ENCODE data around the gene KCNH8. TPM values are rescaled to one million over a fixed set of nuclear protein-coding genes. Genes with fewer than 3 reads are reported as not detected.

The KCNH8 gene
- total and polyA plus RNA-seq, 2 of the 4 experiments (the other 2 are of a cell fraction), result not detected

- Histone ChIP-seq H3K4me1 (ENCODE audit: control insufficient read depth, insufficient read depth, low read length) (no peaks in the 10 kb centered on the region), H3K9ac (ENCODE audit: low read depth, low read length) (no peak overlapping the region), H3K23ac (ENCODE audit: low read depth, low read length) (no peak overlapping the region), H3K27me3 (ENCODE audit: control insufficient read depth, insufficient read depth, low read length) (no peaks in the 10 kb centered on the region), H2BK5ac (ENCODE audit: low read depth, low read length, poor library complexity, severe bottlenecking) (no peak overlapping the region), H3K9me3 (ENCODE audit: control insufficient read depth, insufficient read depth, low read length) (peaks cover 18% of the 10 kb centered on the region; the same call in 1 of the 2 replicates), H2AK5ac (ENCODE audit: low read depth, low read length) (no peak overlapping the region), H3K56ac (ENCODE audit: extremely low read depth, insufficient read depth, low read length) (no peak overlapping the region), H4K8ac (ENCODE audit: low read depth in 2 of 2, low read length in 2 of 2) (no peak overlapping the region), H3K18ac (ENCODE audit: low read depth, low read length) (no peak overlapping the region), H3K9me1 (ENCODE audit: insufficient read depth, low read length) (no peaks in the 10 kb centered on the region), H3K4ac (ENCODE audit: low read depth, low read length) (no peak overlapping the region), H2AK9ac (replicated peaks; ENCODE audit: low read depth, low read length, poor library complexity) (no peak overlapping the region), H3K4me2 (ENCODE audit: low read depth, low read length) (no peak overlapping the region), H3K36me3 (ENCODE audit: control insufficient read depth, insufficient read depth, low read length) (no peaks in the 10 kb centered on the region), H4K91ac (ENCODE audit: insufficient read depth, low read depth, low read length) (no peak overlapping the region), H4K20me1 (ENCODE audit: insufficient read depth, low read length) (no peaks in the 10 kb centered on the region), H2BK15ac (ENCODE audit: low read depth, low read length) (no peak overlapping the region), H4K5ac (ENCODE audit: low read depth, low read length) (no peak overlapping the region), H2BK20ac (ENCODE audit: low read depth, low read length) (no peak overlapping the region), H2AFZ (replicated peaks; ENCODE audit: low read length, poor library complexity) (no peak overlapping the region), H3K4me3 (ENCODE audit: insufficient read depth, low read depth, low read length) (no peak overlapping the region), H3K14ac (replicated peaks; ENCODE audit: low read depth, low read length) (no peak overlapping the region), H3K27ac (ENCODE audit: insufficient read depth, low read length) (no peak overlapping the region), H3K79me1 (ENCODE audit: low read depth in 1 of 2, low read length in 2 of 2) (no peaks in the 10 kb centered on the region), H2BK120ac (ENCODE audit: low read depth, low read length) (no peak overlapping the region)
- dilution Hi-C loops (cut with HindIII; ENCODE audit: low sequenced_read_pairs, unreplicated experiment) (no loop called here), in situ Hi-C loops (cut with MboI; ENCODE audit: low sequenced_read_pairs) (no loop called here), intact Hi-C loops (cut with micrococcal nuclease) (no loop called here)
- BruUV-seq (replicated peaks), result no TSS peak
- CTCF ChIA-PET, result no interaction called here
- no peak for TF ChIP-seq BHLHE40 (IDR thresholded peaks at IDR 0.05; ENCODE audit: low read depth, low read length)
- TF ChIP-seq MAFK (IDR thresholded peaks at IDR 0.05; ENCODE audit: low read depth, low read length), result no peak
- TF ChIP-seq RCOR1 (IDR thresholded peaks at IDR 0.05; ENCODE audit: insufficient replicate concordance, low read length), result no peak
- no peak for TF ChIP-seq NFE2L2 (IDR thresholded peaks at IDR 0.05; ENCODE audit: low read depth, low read length)
- no peak for TF ChIP-seq USF2 (IDR thresholded peaks at IDR 0.05; ENCODE audit: low read depth, low read length)
- no peak for TF ChIP-seq MXI1 (IDR thresholded peaks at IDR 0.05; ENCODE audit: borderline replicate concordance, low read depth, low read length)
- TF ChIP-seq FOS (IDR thresholded peaks at IDR 0.05; ENCODE audit: low read depth, low read length), result no peak
- TF ChIP-seq SMC3 (IDR thresholded peaks at IDR 0.05; ENCODE audit: low read depth, low read length), result no peak
- TF ChIP-seq CEBPB (IDR thresholded peaks at IDR 0.05; ENCODE audit: low read depth, low read length), result no peak
- TF ChIP-seq POLR2A (IDR thresholded peaks at IDR 0.05; ENCODE audit: low read depth, low read length), result no peak
- TF ChIP-seq CHD1 (IDR thresholded peaks at IDR 0.05; ENCODE audit: low read depth, low read length), result no peak
- no peak for ATAC-seq (ENCODE audit: low read depth)
- POLR2A ChIA-PET (ENCODE audit: unreplicated experiment), result no interaction called here
- WGBS, 2 experiments (ENCODE audit: extremely low coverage in 2 of 2, insufficient read length in 1 of 2), result no CpG with 5 or more reads among the region's 3 CpGs
- no peak for DNase-seq
Measured at GRCh38 chr3:19103510-19103909, 44.8 kb upstream of the KCNH8 start.
